ENCODE measurements around the gene CDK17.

- TF ChIP-seq CTCF (IDR thresholded peaks at IDR 0.05), result no peak
- TF ChIP-seq POLR2A (IDR thresholded peaks at IDR 0.05), result no peak
- no peak for TF ChIP-seq EP300 (IDR thresholded peaks at IDR 0.05)
Measured at GRCh38 chr12:96438330-96438729, 38.1 kb upstream of the CDK17 start.

All from tibial nerve (tissue), 4 donors.